ENCODE measurements around the gene TTC23L.

DNA sequence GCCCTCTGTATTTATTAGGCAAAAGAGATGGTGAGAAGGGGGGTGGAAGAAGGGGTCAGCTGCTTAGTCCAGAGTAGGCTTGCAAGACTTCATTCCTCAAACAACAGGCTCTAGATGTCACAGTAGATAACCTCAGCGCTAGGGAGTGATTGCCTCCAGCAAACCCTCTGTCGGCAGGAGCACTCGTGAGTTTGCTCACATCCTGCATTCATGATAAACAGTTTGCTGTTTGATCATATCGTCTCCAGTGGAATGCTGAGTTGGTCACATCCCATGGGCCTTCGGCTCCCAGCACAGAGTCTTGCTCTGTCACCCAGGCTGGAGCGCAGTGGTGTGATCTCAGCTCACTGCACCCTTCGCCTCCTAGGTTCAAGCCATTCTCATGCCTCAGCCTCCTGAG lies 3.6 kb downstream of the TTC23L start:
- TF ChIP-seq POLR2AphosphoS5 (IDR thresholded peaks at IDR 0.05) (no peak), EP300 (IDR thresholded peaks at IDR 0.05) (no peak), POLR2A (IDR thresholded peaks at IDR 0.05) (no peak)
- TF ChIP-seq, protein P1, sequence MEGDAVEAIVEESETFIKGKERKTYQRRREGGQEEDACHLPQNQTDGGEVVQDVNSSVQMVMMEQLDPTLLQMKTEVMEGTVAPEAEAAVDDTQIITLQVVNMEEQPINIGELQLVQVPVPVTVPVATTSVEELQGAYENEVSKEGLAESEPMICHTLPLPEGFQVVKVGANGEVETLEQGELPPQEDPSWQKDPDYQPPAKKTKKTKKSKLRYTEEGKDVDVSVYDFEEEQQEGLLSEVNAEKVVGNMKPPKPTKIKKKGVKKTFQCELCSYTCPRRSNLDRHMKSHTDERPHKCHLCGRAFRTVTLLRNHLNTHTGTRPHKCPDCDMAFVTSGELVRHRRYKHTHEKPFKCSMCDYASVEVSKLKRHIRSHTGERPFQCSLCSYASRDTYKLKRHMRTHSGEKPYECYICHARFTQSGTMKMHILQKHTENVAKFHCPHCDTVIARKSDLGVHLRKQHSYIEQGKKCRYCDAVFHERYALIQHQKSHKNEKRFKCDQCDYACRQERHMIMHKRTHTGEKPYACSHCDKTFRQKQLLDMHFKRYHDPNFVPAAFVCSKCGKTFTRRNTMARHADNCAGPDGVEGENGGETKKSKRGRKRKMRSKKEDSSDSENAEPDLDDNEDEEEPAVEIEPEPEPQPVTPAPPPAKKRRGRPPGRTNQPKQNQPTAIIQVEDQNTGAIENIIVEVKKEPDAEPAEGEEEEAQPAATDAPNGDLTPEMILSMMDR (IDR thresholded peaks at IDR 0.05) = no peak

Data from suprapubic skin (tissue), 4 donors.